ENCODE results near the gene ORC4.

GRCh38 chr2:148058641-148059040 lies 38.1 kb upstream of the ORC4 start:
- TF ChIP-seq CTCF (conservative IDR thresholded peaks at IDR 0.05): no peak
- no peak for TF ChIP-seq ZFX (IDR thresholded peaks at IDR 0.05)
